Peyer's patch (tissue), 4 donors: ENCODE results near the gene DOCK2.

Experiments used
- POLR2A ChIP-seq, 2 donors: fragments of 450-650 bp; IDR thresholded peaks; one replicate each; pipeline ENCODE4 v1.5.1; 2017; ENCODE audit warnings: antibody characterized with exemption in 2 of 2, mild to moderate bottlenecking in 2 of 2, moderate library complexity in 2 of 2
- TF ChIP-seq, protein P1 (sequence below), 6 experiments: fragments of 450-650 bp in 4 of 6; fragments of 200-600 bp in 2 of 6; sonication (generic) in 1 of 6; IDR thresholded peaks; one replicate each; pipeline ENCODE4 v1.5.1; 2017 to 2019; ENCODE audit warnings: antibody characterized with exemption in 6 of 6, mild to moderate bottlenecking in 3 of 6, moderate library complexity in 1 of 6

- TF ChIP-seq, protein P1, sequence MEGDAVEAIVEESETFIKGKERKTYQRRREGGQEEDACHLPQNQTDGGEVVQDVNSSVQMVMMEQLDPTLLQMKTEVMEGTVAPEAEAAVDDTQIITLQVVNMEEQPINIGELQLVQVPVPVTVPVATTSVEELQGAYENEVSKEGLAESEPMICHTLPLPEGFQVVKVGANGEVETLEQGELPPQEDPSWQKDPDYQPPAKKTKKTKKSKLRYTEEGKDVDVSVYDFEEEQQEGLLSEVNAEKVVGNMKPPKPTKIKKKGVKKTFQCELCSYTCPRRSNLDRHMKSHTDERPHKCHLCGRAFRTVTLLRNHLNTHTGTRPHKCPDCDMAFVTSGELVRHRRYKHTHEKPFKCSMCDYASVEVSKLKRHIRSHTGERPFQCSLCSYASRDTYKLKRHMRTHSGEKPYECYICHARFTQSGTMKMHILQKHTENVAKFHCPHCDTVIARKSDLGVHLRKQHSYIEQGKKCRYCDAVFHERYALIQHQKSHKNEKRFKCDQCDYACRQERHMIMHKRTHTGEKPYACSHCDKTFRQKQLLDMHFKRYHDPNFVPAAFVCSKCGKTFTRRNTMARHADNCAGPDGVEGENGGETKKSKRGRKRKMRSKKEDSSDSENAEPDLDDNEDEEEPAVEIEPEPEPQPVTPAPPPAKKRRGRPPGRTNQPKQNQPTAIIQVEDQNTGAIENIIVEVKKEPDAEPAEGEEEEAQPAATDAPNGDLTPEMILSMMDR (IDR thresholded peaks at IDR 0.05), result no peak
- TF ChIP-seq POLR2A (IDR thresholded peaks at IDR 0.05), result no peak
Observed at GRCh38 chr5:169988206-169988605, 351.1 kb downstream of the DOCK2 start.
